ENCODE results near the gene DRAXIN.

DRAXIN gene, protein sequence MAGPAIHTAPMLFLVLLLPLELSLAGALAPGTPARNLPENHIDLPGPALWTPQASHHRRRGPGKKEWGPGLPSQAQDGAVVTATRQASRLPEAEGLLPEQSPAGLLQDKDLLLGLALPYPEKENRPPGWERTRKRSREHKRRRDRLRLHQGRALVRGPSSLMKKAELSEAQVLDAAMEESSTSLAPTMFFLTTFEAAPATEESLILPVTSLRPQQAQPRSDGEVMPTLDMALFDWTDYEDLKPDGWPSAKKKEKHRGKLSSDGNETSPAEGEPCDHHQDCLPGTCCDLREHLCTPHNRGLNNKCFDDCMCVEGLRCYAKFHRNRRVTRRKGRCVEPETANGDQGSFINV

GRCh38 chr1:11691302-11691914, at the start of gene DRAXIN:
Gene DRAXIN (plus strand): TSS chr1:11691710. CDS start chr1:11706259, 14,549 bp downstream.
- DNase-seq (ENCODE audit: insufficient read length, low spot score) (no peak), FAIRE-seq (no peak)
- TF ChIP-seq POLR2A (IDR thresholded peaks at IDR 0.05; ENCODE audit: low read depth, low read length) = no peak

- FAIRE-seq (no peak), DNase-seq (ENCODE audit: insufficient read length, low spot score) (no peak)
- no peak for TF ChIP-seq POLR2A (IDR thresholded peaks at IDR 0.05; ENCODE audit: low read depth, low read length)
Measured at GRCh38 chr1:11641776-11642305, 49.7 kb upstream of the DRAXIN start.

DNA sequence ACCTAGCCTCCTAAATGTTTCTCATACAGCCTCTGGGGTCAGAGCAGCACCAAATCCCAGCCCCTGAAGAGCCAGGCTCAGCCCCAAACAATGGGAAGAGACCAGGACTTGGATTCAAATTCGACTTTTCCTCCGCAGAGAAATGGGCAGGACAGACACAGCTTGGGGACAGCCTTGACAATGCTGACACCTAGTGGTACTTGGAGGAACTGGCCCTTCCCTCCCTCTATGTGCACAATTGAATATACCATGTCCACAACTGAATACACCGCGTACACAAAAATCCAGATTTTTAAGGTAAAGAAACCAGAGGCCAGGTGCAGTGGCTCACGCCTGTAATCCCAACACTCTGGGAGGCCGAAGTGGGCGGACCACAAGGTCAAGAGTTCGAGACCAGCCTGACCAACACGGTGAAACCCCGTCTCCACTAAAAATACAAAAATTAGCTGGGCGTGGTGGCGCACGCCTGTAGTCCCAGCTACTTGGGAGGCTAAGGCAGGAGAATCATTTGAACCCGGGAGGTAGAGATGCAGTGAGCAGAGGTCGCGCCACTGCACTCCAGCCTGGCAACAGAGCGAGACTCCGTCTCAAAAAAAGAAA, 49.0 kb upstream of the DRAXIN start:
- DNase-seq (ENCODE audit: insufficient read length, low spot score) = peak; percentile 66
- peak; percentile 84 for FAIRE-seq

DNA sequence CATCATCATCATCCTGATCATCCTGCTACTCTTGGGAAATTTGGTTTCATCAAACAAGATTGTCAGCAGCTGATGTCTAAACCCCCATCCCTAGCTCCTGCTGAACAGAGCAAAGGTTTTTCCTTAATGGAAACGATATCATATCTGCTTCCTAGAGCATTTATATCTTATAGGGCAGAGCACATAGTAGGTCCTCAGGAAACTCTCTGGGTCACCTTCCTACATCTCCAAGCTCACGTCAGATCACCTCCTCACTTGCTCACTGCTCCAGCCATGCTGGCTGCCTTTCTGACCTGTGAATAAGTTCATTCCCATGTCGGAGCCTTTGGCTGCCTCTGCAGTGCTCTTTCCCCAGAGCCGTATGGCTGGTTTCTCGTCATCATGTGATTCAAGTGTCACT, 47.7 kb upstream of the DRAXIN start:
- TF ChIP-seq POLR2A (IDR thresholded peaks at IDR 0.05; ENCODE audit: low read depth, low read length) = no peak
- no peak for FAIRE-seq

DNA sequence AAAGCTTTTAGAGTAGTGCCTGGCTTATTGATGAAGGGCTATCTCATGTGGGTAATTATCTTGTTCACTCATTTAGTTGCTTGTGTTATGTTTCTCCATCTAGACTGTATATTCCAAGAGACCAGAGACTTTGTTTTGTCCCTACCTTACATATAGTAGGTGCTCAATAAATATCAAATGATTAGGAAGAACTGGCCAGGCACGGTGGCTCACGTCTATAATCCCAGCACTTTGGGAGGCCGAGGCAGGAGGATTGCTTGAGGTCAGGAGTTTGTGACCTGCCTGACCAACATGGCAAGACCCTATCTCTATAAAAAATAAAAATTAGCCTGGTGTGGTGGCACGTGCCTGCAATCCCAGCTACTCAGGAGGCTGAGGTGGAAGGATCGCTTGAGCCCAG, 46.2 kb upstream of the DRAXIN start:
- FAIRE-seq = no peak
- TF ChIP-seq POLR2A (IDR thresholded peaks at IDR 0.05; ENCODE audit: low read depth, low read length) = no peak
- no peak for DNase-seq (ENCODE audit: insufficient read length, low spot score)

More for the DNA sequence above, 47.7 kb upstream of the DRAXIN start:
- DNase-seq (ENCODE audit: insufficient read length, low spot score) = no peak

- FAIRE-seq = peak; percentile 66
- DNase-seq (ENCODE audit: insufficient read length, low spot score) = peak; percentile 62
- TF ChIP-seq POLR2A (IDR thresholded peaks at IDR 0.05; ENCODE audit: low read depth, low read length) = no peak
Measured at GRCh38 chr1:11645670-11646265, 45.7 kb upstream of the DRAXIN start.

GRCh38 chr1:11646317-11646716, 45.2 kb upstream of the DRAXIN start:
- no peak for TF ChIP-seq POLR2A (IDR thresholded peaks at IDR 0.05; ENCODE audit: low read depth, low read length)
- DNase-seq (ENCODE audit: insufficient read length, low spot score) (no peak), FAIRE-seq (no peak)

- no peak for TF ChIP-seq POLR2A (IDR thresholded peaks at IDR 0.05; ENCODE audit: low read depth, low read length)
- no peak for FAIRE-seq
- DNase-seq (ENCODE audit: insufficient read length, low spot score) = no peak
Measured at GRCh38 chr1:11647333-11647732, 44.2 kb upstream of the DRAXIN start.

DNA sequence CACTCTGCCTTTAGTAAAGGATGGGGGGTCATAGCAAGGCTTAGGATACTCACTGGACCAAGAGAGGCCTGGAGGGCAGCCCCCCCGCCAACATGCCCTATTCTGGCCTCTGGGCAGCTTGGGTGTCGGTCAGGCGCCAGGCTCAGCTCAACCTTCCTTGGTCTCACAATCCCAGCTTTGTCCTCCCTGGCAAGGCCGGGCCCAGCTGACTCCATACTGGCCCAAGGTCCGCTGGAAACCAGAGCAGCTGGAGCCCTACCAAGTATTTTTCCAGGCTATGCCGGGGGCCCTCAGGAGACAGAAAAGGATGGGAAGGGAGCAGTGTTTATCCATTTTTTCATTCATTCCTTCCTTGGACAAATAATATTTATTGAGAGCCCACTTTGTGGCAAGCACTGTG, 43.5 kb upstream of the DRAXIN start:
- FAIRE-seq = no peak
- no peak for TF ChIP-seq POLR2A (IDR thresholded peaks at IDR 0.05; ENCODE audit: low read depth, low read length)
- no peak for DNase-seq (ENCODE audit: insufficient read length, low spot score)

DNA sequence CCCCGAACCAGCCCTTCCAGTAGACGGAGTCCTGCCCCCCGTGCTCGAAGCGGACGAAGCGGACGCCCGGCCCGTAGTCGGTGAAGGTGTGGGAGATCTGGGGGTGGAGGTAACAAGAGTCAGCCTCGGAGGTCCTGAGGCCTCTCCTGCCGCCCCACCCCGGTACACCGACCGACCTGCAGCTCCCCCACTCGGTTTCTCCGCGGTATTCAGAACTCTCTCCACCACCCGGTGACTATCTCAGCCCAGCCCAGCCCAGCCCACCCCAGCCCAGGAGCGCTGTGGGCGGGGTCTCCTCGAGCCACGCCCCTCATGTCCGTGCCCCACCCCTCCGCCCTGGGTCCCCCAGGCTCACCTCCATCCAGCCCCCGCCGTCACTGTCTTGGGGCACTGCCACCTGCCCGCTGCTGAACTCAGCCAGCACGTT, 42.8 kb upstream of the DRAXIN start:
- FAIRE-seq = no peak

DNA sequence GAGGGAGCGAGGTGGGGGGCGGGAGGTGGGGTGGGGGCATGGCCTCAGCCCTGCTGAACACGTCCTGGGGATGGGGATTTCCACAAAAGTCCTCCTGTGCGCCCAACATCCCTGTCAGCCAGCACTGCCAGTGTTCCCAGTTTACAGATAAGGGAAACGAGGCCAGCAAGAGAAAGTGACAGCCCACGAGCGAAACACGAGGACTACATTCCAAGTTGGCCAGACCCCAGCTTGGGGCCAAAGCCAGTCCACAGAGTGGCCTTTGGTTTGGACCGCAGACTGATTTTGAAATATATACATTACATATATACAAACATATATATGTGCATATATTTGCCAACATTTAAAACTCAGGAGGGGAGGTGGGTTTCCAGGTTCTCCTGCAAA, 42.3 kb upstream of the DRAXIN start:
- TF ChIP-seq POLR2A (IDR thresholded peaks at IDR 0.05; ENCODE audit: low read depth, low read length) = no peak
- DNase-seq (ENCODE audit: insufficient read length, low spot score) = no peak
- no peak for FAIRE-seq

More for the DNA sequence above, 42.8 kb upstream of the DRAXIN start:
- no peak for DNase-seq (ENCODE audit: insufficient read length, low spot score)
- TF ChIP-seq POLR2A (IDR thresholded peaks at IDR 0.05; ENCODE audit: low read depth, low read length) = no peak

GRCh38 chr1:11649624-11650330, 41.7 kb upstream of the DRAXIN start:
- TF ChIP-seq POLR2A (IDR thresholded peaks at IDR 0.05; ENCODE audit: low read depth, low read length) = no peak
- no peak for DNase-seq (ENCODE audit: insufficient read length, low spot score)
- FAIRE-seq = no peak

DNA sequence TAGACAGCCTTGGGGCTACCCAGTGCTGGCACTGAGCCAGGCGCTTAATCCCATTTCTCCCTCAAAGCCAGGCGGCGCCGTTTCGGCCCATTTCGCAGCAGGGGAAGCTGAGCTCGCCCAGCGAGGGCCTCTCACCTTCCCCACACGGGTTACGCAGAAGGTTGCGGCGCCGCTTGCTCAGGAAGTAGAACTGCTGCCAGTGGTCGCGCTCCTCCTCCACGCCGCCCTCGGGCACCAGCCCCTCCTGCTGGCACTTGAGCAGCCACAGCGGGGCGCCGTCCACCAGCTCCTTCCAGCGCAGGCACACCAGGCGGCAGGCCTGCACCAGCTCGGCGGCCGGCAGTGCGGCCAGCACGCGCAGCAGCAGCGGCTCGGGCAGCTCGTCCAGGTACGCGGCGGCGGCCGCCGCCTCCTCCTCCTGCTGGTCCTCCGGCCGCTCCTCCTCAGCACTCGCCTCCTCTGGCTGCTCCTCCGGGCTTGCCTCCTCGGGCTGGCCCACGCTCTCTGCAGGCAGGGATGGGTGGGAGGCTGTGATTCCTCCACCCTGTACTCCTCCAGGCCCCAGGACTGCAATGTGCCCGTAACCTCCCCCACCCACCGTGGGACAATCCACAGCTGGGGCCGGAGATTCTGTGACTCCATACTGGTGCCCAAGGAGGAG, 41.0 kb upstream of the DRAXIN start:
- no peak for FAIRE-seq
- no peak for TF ChIP-seq POLR2A (IDR thresholded peaks at IDR 0.05; ENCODE audit: low read depth, low read length)
- no peak for DNase-seq (ENCODE audit: insufficient read length, low spot score)
